ENCODE data around the gene TRPC1.

The TRPC1 gene

GRCh38 chr3:142857056-142857455 lies 133.2 kb downstream of the TRPC1 start:
- TF ChIP-seq CTCF (IDR thresholded peaks at IDR 0.05; ENCODE audit: unreplicated experiment in 3 of 3) = peak in 2 of 3 experiments; percentile 15 to 23
- peaks cover 18% of the 10 kb centered on the region for H3K4me1 Mint-ChIP-seq
- H3K9me3 Mint-ChIP-seq = no peaks in the 10 kb centered on the region
- no peaks in the 10 kb centered on the region for H3K36me3 Mint-ChIP-seq (ENCODE audit: low read depth)
- H3K27me3 Mint-ChIP-seq (ENCODE audit: low read depth) = peaks cover under 1% of the 10 kb centered on the region
- H3K27ac Mint-ChIP-seq = peak overlapping the region in 1 of 3 experiments; percentile 25
- no peak overlapping the region for H3K4me3 Mint-ChIP-seq

Measured in nephron (organoid).